ENCODE measurements around the gene SYNE3. TPM values are rescaled to one million over a fixed set of nuclear protein-coding genes. Genes with fewer than 3 reads are reported as not detected.

Gene SYNE3
- total and polyA plus RNA-seq, 2 of the 8 experiments (the other 6 are each of a cell fraction or from before 2014, with no cell fraction given) = under 0.01 TPM; not detected in 1

- no peak overlapping the region for H2AK5ac ChIP-seq (ENCODE audit: low read depth, low read length)
- no peak overlapping the region for H2BK5ac ChIP-seq (ENCODE audit: low read depth, low read length)
- no peak overlapping the region for H2BK20ac ChIP-seq (ENCODE audit: low read length)
- no peak overlapping the region for H2BK120ac ChIP-seq (replicated peaks; ENCODE audit: low read depth, low read length)
- H3K9me3 ChIP-seq (ENCODE audit: insufficient read depth in 2 of 2, low read depth in 1 of 2, low read length in 1 of 2) = no peaks in the 10 kb centered on the region
- H3K4ac ChIP-seq (replicated peaks; ENCODE audit: insufficient read length, low read depth, low read length) = no peak overlapping the region
- FAIRE-seq = no peak
- H3K56ac ChIP-seq (replicated peaks; ENCODE audit: insufficient read length, low read depth, low read length) = no peak overlapping the region
- no peak overlapping the region for H3K18ac ChIP-seq (ENCODE audit: extremely low read depth, low read length)
- H3K36me3 ChIP-seq (ENCODE audit: control insufficient read depth in 2 of 4, insufficient read depth in 4 of 4, low read length in 3 of 4) = no peaks in the 10 kb centered on the region
- H3K23ac ChIP-seq (ENCODE audit: insufficient read length) = no peak overlapping the region
- H3K79me2 ChIP-seq (ENCODE audit: control insufficient read depth in 1 of 2, insufficient read depth in 2 of 2, low read length in 2 of 2) = no peaks in the 10 kb centered on the region; a peak in 1 of 4 replicates
- H2AFZ ChIP-seq (ENCODE audit: low read length) = no peak overlapping the region
- DNase-seq (ENCODE audit: low read depth in 1 of 2, low spot score in 2 of 2) = no peak
- H2BK12ac ChIP-seq (ENCODE audit: low read depth, low read length) = no peak overlapping the region
- no peaks in the 10 kb centered on the region for H3K23me2 ChIP-seq (ENCODE audit: low read depth, low read length)
- no peak overlapping the region for H3K9ac ChIP-seq (replicated peaks in 1 of 4; ENCODE audit: extremely low read depth in 1 of 4, low read depth in 3 of 4, low read length in 3 of 4)
- H4K20me1 ChIP-seq (replicated peaks in 1 of 2; ENCODE audit: control insufficient read depth in 1 of 2, insufficient read depth in 2 of 2, low read length in 2 of 2) = no peaks in the 10 kb centered on the region
- 81% methylated on average over 12 of the region's 12 CpGs; no CpG with 5 or more reads in 1 of the 2 experiments for WGBS, 2 experiments (ENCODE audit: extremely low coverage in 1 of 2, insufficient coverage in 1 of 2, insufficient read length in 1 of 2, insufficient replicate concordance in 2 of 2, low coverage in 1 of 2, low lambda C conversion rate in 2 of 2, missing lambda C conversion rate in 1 of 2)
- no peak for TF ChIP-seq NRF1 (IDR thresholded peaks at IDR 0.05; ENCODE audit: low read depth, low read length)
- no peak for TF ChIP-seq JUND (IDR thresholded peaks at IDR 0.05; ENCODE audit: low read length)
- TF ChIP-seq HDAC6 (IDR thresholded peaks at IDR 0.05; ENCODE audit: low read depth, low read length) = no peak
- no peak for TF ChIP-seq KDM4A (IDR thresholded peaks at IDR 0.05; ENCODE audit: low read depth, low read length, severe bottlenecking)
- peaks cover 0 to 3% (median 0%) of the 10 kb centered on the region in 4 experiments; a peak in 4 of 7 replicates for H3K27me3 ChIP-seq (replicated peaks in 1 of 4; ENCODE audit: control insufficient read depth in 3 of 4, extremely low read depth in 1 of 4, insufficient read depth in 3 of 4, low read length in 3 of 4)
- H3K27ac ChIP-seq (ENCODE audit: low read depth, low read length) = no peak overlapping the region
- H3K79me1 ChIP-seq (ENCODE audit: low read depth, low read length) = no peaks in the 10 kb centered on the region
- no peak overlapping the region for H3K4me3 ChIP-seq (ENCODE audit: extremely low read depth in 1 of 4, insufficient read depth in 2 of 4, low read depth in 3 of 4, low read length in 4 of 4)
- no peak overlapping the region for H3K4me2 ChIP-seq (ENCODE audit: insufficient read depth in 1 of 2, low read depth in 2 of 2, low read length in 2 of 2)
- ChIA-PET CTCF (ENCODE audit: partially characterized antibody) (interaction anchor here (0.5 to 3.2 kb wide), 13 partner anchors 8 to 933 kb away, joined by 3 to 24 read pairs (median 4); partner anchors contain the start of gene GLRX5), POLR2A (ENCODE audit: partially characterized antibody) (interaction anchor here (0.8 kb wide), 1 partner anchor 10 kb away, joined by 3 read pairs; no protein-coding TSS in a partner anchor)
- no peak overlapping the region for H4K5ac ChIP-seq (ENCODE audit: insufficient read length, low read depth, low read length)
- no peak overlapping the region for H3K14ac ChIP-seq (ENCODE audit: insufficient read length)
- peaks cover 0 to 9% (median 0%) of the 10 kb centered on the region in 4 experiments; a peak in 2 of 7 replicates for H3K4me1 ChIP-seq (replicated peaks in 1 of 4; ENCODE audit: control insufficient read depth in 3 of 4, insufficient read depth in 4 of 4, low read length in 3 of 4)
- no peak overlapping the region for H4K8ac ChIP-seq (ENCODE audit: extremely low read depth, insufficient read depth, low read length)
- no peak overlapping the region for H2BK15ac ChIP-seq (ENCODE audit: low read length)
- H4K91ac ChIP-seq (replicated peaks; ENCODE audit: insufficient read length, low read length) = no peak overlapping the region
Observed at GRCh38 chr14:95523051-95523814, 6.8 kb upstream of the SYNE3 start.

Measured in H1 (cell line).